ENCODE results near the gene MDFIC.

The MDFIC gene

GRCh38 chr7:115033917-115034459, 112.1 kb downstream of the MDFIC start:
- Histone ChIP-seq H3K4me1 (ENCODE audit: low read length) (peaks cover 19% of the 10 kb centered on the region), H3K9ac (ENCODE audit: low read length) (no peak overlapping the region), H3K36me3 (replicated peaks; ENCODE audit: insufficient read depth, low read length) (no peaks in the 10 kb centered on the region), H3K9me3 (replicated peaks; ENCODE audit: insufficient read depth, low read length) (no peaks in the 10 kb centered on the region), H3K9me2 (replicated peaks; ENCODE audit: insufficient read depth, low read length) (no peaks in the 10 kb centered on the region), H3K4me3 (ENCODE audit: low read length) (no peak overlapping the region), H2AFZ (ENCODE audit: low read length) (no peak overlapping the region), H3K27me3 (replicated peaks; ENCODE audit: insufficient read depth, low read length) (no peaks in the 10 kb centered on the region), H3K27ac (ENCODE audit: low read length) (no peak overlapping the region), H3F3A (ENCODE audit: insufficient read depth, low read length) (peaks cover 5% of the 10 kb centered on the region), H3K4me2 (ENCODE audit: low read depth, low read length) (no peak overlapping the region), H3K79me2 (ENCODE audit: low read length) (no peaks in the 10 kb centered on the region), H4K20me1 (ENCODE audit: insufficient read depth, low read length) (no peaks in the 10 kb centered on the region)
- TF ChIP-seq EZH2 (optimal IDR thresholded peaks at IDR 0.05; ENCODE audit: low read depth, low read length), result no peak
- TF ChIP-seq, protein P1, sequence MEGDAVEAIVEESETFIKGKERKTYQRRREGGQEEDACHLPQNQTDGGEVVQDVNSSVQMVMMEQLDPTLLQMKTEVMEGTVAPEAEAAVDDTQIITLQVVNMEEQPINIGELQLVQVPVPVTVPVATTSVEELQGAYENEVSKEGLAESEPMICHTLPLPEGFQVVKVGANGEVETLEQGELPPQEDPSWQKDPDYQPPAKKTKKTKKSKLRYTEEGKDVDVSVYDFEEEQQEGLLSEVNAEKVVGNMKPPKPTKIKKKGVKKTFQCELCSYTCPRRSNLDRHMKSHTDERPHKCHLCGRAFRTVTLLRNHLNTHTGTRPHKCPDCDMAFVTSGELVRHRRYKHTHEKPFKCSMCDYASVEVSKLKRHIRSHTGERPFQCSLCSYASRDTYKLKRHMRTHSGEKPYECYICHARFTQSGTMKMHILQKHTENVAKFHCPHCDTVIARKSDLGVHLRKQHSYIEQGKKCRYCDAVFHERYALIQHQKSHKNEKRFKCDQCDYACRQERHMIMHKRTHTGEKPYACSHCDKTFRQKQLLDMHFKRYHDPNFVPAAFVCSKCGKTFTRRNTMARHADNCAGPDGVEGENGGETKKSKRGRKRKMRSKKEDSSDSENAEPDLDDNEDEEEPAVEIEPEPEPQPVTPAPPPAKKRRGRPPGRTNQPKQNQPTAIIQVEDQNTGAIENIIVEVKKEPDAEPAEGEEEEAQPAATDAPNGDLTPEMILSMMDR (IDR thresholded peaks at IDR 0.05; ENCODE audit: low read length), result no peak
- no peak for TF ChIP-seq EZH2phosphoT487 (IDR thresholded peaks at IDR 0.05; ENCODE audit: low read length)
- no peak for DNase-seq

DNA sequence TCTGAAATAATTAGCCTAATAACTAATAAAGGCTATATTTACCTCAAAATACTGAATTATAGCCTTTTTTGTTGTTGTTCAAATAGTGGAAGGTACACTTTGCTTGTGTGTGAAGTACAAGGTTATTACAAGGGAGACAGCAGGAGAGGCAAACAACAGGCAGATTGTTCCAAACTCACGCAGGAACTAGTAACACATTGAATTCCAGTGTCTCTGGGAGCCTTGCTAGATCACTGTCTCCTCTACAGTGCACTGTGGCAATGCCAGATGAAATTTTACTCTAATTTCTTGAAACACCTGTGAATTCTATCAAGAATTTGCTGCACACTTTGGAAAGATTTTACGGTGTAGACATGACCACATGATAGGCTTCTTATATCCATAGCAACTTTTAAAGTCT, 112.6 kb downstream of the MDFIC start:
- Histone ChIP-seq H4K20me1 (ENCODE audit: insufficient read depth, low read length) (no peaks in the 10 kb centered on the region), H3K79me2 (ENCODE audit: low read length) (no peaks in the 10 kb centered on the region), H3F3A (ENCODE audit: insufficient read depth, low read length) (peaks cover 5% of the 10 kb centered on the region), H3K9ac (ENCODE audit: low read length) (no peak overlapping the region), H3K27ac (ENCODE audit: low read length) (no peak overlapping the region), H3K9me3 (replicated peaks; ENCODE audit: insufficient read depth, low read length) (no peaks in the 10 kb centered on the region), H3K4me3 (ENCODE audit: low read length) (no peak overlapping the region), H3K4me1 (ENCODE audit: low read length) (peaks cover 19% of the 10 kb centered on the region), H3K27me3 (replicated peaks; ENCODE audit: insufficient read depth, low read length) (no peaks in the 10 kb centered on the region), H3K9me2 (replicated peaks; ENCODE audit: insufficient read depth, low read length) (no peaks in the 10 kb centered on the region), H2AFZ (ENCODE audit: low read length) (no peak overlapping the region), H3K36me3 (replicated peaks; ENCODE audit: insufficient read depth, low read length) (no peaks in the 10 kb centered on the region), H3K4me2 (ENCODE audit: low read depth, low read length) (no peak overlapping the region)
- TF ChIP-seq EZH2 (optimal IDR thresholded peaks at IDR 0.05; ENCODE audit: low read depth, low read length) (no peak), EZH2phosphoT487 (IDR thresholded peaks at IDR 0.05; ENCODE audit: low read length) (no peak)
- TF ChIP-seq, protein P1 (IDR thresholded peaks at IDR 0.05; ENCODE audit: low read length), result no peak
- no peak for DNase-seq

- peak; percentile 61 for DNase-seq
- Histone ChIP-seq H3K4me3 (ENCODE audit: low read length) (peak overlapping the region; percentile 30), H3K9me2 (replicated peaks; ENCODE audit: insufficient read depth, low read length) (no peaks in the 10 kb centered on the region), H3K9me3 (replicated peaks; ENCODE audit: insufficient read depth, low read length) (no peaks in the 10 kb centered on the region), H3K27ac (ENCODE audit: low read length) (peak overlapping the region; percentile 38; the same call in 1 of the 2 replicates), H3K4me1 (ENCODE audit: low read length) (peaks cover 19% of the 10 kb centered on the region), H4K20me1 (ENCODE audit: insufficient read depth, low read length) (no peaks in the 10 kb centered on the region), H3F3A (ENCODE audit: insufficient read depth, low read length) (peaks cover 5% of the 10 kb centered on the region), H3K4me2 (ENCODE audit: low read depth, low read length) (peak overlapping the region; percentile 61), H3K27me3 (replicated peaks; ENCODE audit: insufficient read depth, low read length) (no peaks in the 10 kb centered on the region), H3K79me2 (ENCODE audit: low read length) (no peaks in the 10 kb centered on the region), H3K36me3 (replicated peaks; ENCODE audit: insufficient read depth, low read length) (no peaks in the 10 kb centered on the region), H3K9ac (ENCODE audit: low read length) (no peak overlapping the region), H2AFZ (ENCODE audit: low read length) (peak overlapping the region; percentile 35)
- TF ChIP-seq, protein P1 (IDR thresholded peaks at IDR 0.05; ENCODE audit: low read length), result no peak
- no peak for TF ChIP-seq EZH2 (optimal IDR thresholded peaks at IDR 0.05; ENCODE audit: low read depth, low read length)
- no peak for TF ChIP-seq EZH2phosphoT487 (IDR thresholded peaks at IDR 0.05; ENCODE audit: low read length)
Measured at GRCh38 chr7:115037128-115037802, 115.4 kb downstream of the MDFIC start.

Measured in MM.1S (cell line).